PC-3 (cell line): Measurements from ENCODE around the gene METAP1D.

Experiments used
- EZH2phosphoT487 ChIP-seq: fragments of 300-600 bp; sonication (generic); IDR thresholded peaks from 2 replicates; pipeline ENCODE4 v1.6.1; 2018; ENCODE audit warnings: mild to moderate bottlenecking, antibody characterized with exemption, low read length, borderline replicate concordance
- TF ChIP-seq, protein P1 (sequence below): fragments of 300-600 bp; sonication (generic); conservative IDR thresholded peaks from 2 replicates; pipeline ENCODE4 v1.5.1; 2017; ENCODE audit warnings: antibody characterized with exemption, low read depth, mild to moderate bottlenecking, low read length

DNA sequence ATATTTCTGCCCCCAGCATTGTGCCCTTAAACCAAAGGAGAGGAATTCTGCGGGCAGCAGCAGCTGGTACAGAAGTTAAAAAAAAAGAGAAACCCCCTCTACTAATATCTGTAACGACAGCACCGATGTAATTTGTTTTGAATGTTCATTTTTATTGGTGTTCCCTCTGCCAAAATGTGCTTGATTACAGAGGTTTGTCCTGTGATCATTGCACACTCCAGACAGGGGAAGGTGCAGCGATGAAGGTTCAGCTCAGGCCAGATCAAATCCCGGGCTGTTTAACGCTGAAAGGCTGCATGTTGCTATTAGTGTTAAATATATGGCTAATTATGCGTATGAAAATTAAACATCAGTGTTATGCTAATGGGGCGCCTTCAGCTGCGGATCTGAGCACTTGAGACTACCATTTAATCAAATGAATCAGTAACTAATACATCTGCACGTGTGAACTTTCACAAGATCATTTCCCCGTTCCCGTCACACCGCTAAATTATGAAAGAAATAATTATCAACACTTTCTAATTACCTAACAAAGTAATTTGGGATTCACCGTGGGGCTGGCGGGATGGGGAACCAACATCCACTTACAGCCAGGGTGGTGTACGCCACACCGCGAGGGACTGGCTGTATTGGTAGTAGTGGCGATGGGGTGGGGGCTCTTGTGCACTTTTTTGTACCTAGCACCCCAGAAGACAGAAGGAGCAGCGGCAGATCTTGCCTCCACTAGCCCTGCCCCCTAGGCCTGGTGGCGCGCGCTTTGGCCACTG lies 84.1 kb downstream of the METAP1D start:
- TF ChIP-seq, protein P1, sequence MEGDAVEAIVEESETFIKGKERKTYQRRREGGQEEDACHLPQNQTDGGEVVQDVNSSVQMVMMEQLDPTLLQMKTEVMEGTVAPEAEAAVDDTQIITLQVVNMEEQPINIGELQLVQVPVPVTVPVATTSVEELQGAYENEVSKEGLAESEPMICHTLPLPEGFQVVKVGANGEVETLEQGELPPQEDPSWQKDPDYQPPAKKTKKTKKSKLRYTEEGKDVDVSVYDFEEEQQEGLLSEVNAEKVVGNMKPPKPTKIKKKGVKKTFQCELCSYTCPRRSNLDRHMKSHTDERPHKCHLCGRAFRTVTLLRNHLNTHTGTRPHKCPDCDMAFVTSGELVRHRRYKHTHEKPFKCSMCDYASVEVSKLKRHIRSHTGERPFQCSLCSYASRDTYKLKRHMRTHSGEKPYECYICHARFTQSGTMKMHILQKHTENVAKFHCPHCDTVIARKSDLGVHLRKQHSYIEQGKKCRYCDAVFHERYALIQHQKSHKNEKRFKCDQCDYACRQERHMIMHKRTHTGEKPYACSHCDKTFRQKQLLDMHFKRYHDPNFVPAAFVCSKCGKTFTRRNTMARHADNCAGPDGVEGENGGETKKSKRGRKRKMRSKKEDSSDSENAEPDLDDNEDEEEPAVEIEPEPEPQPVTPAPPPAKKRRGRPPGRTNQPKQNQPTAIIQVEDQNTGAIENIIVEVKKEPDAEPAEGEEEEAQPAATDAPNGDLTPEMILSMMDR, result no peak
- TF ChIP-seq EZH2phosphoT487, result no peak
